COLO668 (cell line): ENCODE results near the gene FRMPD4.

Experiments used
- DNase-seq: peaks from one replicate; lab custom pipeline; 2025; ENCODE audit not compliant: unreplicated experiment; lab: John Stamatoyannopoulos, UW

FRMPD4 gene

DNA sequence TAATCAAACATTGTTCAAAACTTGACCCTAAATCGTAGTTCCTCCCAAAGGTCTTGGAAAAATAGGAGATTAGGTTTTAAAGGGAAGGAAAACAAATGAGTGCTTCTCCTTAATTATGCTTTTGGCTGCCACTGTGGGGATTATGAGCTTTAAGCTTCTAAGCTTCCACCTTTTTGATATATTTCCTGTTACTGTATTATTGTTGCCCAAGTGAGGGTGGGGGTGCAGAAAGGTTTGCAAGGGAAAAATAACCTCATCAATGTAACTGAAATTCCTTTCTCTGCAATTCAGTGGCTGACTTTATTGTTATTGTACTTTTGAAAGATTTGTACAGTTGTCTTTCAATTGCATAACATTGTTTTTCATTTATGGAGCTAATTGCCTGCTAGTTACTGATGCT is 285.1 kb downstream of the FRMPD4 start:
- DNase-seq, result no peak

- DNase-seq, result no peak
These were observed 287.2 kb downstream of the FRMPD4 start for GRCh38 chrX:12425496-12425895.

- DNase-seq, result no peak
These were observed 288.1 kb downstream of the FRMPD4 start for GRCh38 chrX:12426420-12426819.

DNA sequence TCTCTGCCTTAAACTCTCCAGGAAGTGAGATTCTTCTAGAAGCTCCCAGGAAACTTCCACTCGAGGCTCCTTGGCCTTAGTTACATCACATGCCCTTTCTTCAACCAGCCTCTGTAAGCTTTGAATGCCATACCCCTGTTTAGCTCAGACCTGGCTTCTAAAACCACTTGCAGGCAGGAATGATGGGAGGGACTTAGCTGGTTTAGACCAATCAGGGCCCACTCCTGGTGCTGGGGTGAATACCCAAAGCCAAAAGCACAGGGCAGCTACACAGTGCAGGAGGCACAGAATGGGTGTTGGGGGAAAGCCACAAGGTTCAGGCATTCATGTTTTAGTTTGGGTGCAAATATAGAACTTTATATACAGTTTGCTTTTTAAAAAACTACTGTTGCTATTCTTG is 296.2 kb downstream of the FRMPD4 start:
- no peak for DNase-seq

- no peak for DNase-seq
These were observed 301.1 kb downstream of the FRMPD4 start for GRCh38 chrX:12439416-12439815.

DNA sequence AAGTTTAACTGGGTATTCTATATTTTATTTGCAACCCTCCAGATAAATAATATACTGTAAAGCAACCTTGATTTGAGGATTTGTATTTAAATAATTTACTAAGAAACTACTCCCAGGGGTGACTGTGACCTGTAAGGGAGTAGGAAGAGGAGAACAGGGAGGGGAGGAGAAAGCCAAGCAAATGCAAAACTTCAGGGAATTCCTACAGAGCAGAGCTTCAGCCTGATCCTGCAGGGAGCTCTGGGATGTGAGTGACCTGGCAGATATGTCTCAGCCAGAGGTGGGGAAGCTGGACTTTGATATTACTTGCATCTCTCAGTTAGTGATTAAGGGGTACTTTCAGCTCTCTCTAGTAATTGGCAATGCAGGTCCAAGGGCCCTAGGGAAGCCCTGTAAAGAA is 302.0 kb downstream of the FRMPD4 start:
- DNase-seq, result no peak

GRCh38 chrX:12441381-12442128 is 303.3 kb downstream of the FRMPD4 start:
- no peak for DNase-seq

DNA sequence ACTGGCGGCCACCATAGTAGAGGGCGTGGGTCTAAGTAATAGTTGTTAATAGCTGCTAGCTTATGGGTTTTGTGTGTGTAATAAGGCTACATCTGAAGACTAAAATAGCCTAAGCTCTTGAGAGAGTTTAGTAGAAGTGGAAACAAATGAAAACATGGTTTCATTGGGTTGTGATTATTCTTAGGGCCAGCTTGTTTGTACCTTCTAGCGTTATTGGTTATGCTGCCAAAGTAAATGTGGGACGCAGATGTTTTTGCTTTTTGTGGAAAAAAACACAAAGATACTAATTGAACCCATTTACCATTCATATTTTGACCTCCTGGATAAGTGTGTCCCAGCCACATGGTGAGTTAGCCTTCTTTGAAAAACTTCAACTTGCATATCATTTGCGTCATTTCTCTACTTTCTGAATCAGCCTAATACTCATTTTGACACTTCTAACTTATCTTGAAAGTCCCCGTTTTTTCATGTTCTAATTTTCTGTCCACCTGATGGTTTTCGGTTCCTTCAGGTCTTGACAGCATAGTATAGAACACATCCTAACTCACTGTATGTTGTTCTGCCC is 305.3 kb downstream of the FRMPD4 start:
- no peak for DNase-seq

- no peak for DNase-seq
These were observed 308.2 kb downstream of the FRMPD4 start for GRCh38 chrX:12446342-12447075.

DNA sequence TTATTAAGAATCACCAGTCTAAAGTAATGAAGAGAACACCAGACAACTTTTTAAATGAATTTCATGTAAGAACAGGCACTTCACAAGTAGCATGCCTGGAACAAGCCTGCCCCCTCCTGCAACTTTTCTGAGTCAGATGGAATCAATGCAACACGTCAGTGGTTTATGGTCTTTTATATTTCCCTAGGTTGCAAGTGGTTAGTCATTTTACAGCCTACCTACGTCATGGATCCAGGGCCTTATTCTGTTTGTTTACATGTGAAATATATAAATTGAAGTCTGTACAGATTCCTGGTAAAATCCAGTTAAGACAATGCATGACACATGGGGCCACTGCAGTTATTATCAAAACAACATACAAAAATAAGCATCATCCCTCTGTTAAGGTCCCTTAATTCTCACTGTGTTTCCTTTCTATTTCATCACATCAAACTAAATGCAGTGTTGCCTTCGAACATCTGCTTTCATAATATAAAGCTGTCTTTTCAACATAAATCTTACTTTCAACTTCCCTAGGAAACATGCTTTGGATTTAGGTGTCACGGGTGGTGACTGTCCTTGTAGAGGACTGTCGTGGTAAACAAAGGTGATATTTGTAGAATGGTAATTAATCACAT is 309.3 kb downstream of the FRMPD4 start:
- peak; percentile 1 for DNase-seq

GRCh38 chrX:12452268-12452667 is 314.0 kb downstream of the FRMPD4 start:
- no peak for DNase-seq

DNA sequence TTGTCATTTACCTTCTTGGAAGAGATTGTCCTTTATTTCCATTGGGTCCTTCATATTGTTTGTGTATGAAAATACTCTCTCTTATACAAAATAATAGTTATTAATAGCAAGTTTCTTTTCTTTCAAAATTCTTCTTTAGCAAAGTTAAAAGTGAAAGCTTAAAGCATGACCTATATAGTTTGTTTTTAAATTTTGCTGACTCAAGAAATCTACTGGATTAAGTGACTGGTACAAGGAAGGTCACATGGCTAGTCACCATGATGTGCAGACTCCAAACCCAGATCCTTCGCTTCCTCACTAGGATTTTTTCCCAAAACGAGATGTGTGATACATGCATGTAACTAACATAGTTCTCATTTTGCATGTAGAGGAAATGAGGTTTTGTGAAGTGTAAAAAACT is 322.7 kb downstream of the FRMPD4 start:
- no peak for DNase-seq

DNA sequence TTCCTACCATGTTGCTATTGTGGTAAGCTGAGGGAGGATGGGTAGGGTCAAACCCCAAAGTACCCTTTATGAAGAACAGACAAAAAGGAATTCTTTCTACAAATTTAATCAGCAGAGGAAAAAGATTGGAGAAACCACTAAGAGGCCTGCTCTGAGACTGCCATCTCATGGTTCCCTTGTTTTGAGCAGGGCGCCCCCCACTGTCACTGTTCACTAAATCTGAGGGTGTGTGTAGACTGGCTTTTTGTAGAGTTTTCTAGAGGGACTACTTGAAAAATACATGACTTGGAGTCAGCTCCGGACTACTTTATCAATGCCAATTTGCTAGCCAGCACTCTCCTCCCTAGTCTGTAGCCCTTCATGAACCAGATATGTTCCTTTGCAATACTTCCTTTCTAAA is 324.8 kb downstream of the FRMPD4 start:
- no peak for DNase-seq

DNA sequence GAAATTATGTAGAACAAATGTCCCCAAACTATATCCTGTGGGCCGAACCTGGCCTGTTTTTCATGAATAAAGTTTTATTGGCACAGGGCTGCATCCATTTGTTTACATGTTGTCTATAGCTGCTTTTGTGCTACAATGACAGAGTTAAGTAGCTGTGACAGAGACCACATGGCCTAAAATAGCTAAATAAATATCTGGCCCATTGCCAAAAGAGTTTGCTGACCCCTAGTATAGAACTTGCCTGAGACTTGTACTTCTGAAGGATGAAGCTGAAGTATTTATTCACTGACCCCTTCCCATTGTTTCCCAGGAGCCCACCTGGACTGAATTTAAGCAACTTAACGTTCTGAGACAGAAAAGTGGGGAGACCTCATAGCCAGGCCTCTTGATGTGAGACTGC is 325.6 kb downstream of the FRMPD4 start:
- DNase-seq, result no peak

DNA sequence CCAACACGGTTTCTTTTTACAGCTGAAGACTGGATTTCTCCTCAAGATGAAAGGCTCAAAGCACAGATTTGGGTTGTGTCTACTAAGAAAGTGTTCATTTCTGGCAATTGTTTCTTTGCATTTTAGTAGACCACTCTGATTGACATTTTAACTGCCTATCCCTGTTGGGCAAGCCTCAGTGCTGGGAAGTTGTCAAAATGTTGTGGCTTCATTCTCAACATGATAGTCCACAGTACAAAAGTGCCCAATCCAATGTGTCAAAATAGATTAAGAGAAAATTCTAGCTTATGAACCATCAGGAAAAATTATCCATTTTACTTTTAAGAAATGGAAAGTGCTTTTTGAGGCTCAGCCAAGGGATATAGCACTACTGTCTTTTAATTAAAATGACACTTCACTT is 329.0 kb downstream of the FRMPD4 start:
- no peak for DNase-seq

DNA sequence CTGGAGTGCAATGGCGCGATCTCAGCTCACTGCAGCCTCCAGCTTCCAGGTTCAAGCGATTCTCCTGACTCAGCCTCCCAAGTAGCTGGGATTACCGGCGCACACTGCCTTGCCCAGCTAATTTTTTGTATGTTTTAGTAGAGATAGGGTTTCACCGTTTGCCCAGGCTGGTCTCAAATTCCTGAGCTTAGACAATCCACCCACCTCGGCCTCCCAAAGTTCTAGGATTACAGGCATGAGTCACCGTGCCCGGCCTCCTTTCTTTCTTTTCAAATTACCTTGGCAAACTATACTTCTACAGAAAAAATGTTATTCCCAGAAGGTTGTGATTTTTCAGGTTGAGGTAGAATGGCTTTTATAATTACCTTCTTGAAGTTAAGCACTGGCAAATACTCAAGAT is 331.0 kb downstream of the FRMPD4 start:
- no peak for DNase-seq

GRCh38 chrX:12471061-12471460 is 332.8 kb downstream of the FRMPD4 start:
- no peak for DNase-seq

- no peak for DNase-seq
These were observed 342.7 kb downstream of the FRMPD4 start for GRCh38 chrX:12480956-12481355.

GRCh38 chrX:12488220-12488619 is 349.9 kb downstream of the FRMPD4 start:
- DNase-seq, result no peak

DNA sequence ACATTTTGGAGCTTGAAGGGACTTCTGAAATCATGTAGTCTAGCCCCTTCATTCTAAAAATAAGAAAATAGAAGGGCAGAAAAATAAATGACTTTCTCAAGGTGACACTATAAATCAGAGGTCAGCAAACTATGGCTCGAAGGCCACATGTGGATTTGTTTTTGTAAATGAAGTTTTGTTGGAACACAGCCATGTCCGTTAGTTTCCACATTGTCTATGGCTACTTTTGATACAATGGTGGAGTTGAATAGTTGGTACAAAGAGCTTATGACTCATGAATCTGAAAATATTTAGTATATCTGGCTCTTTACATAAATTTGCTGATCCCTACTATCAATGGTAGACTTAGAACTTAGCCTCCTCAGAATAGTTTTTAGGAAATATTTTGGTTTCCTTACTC is 350.5 kb downstream of the FRMPD4 start:
- DNase-seq, result no peak

- DNase-seq, result no peak
These were observed 351.1 kb downstream of the FRMPD4 start for GRCh38 chrX:12489341-12489740.
